ENCODE measurements around the gene PARVA.

The PARVA gene

GRCh38 chr11:12388173-12388572 lies 10.8 kb downstream of the PARVA start:
- Mint-ChIP-seq H3K27ac (no peak overlapping the region), H3K36me3 (ENCODE audit: low read depth) (no peaks in the 10 kb centered on the region), H3K9me3 (peaks cover 3% of the 10 kb centered on the region), H3K4me1 (ENCODE audit: low read depth) (no peaks in the 10 kb centered on the region), H3K27me3 (ENCODE audit: low read depth) (peaks cover 23% of the 10 kb centered on the region), H3K4me3 (no peak overlapping the region)

- Mint-ChIP-seq H3K36me3 (ENCODE audit: low read depth) (no peaks in the 10 kb centered on the region), H3K4me3 (no peak overlapping the region), H3K27ac (no peak overlapping the region), H3K27me3 (ENCODE audit: low read depth) (peaks cover 17% of the 10 kb centered on the region), H3K9me3 (peaks cover 3% of the 10 kb centered on the region), H3K4me1 (ENCODE audit: low read depth) (no peaks in the 10 kb centered on the region)
These were observed 11.7 kb downstream of the PARVA start for GRCh38 chr11:12388939-12389670.

- Mint-ChIP-seq H3K4me1 (ENCODE audit: low read depth) (no peaks in the 10 kb centered on the region), H3K27me3 (ENCODE audit: low read depth) (peaks cover 10% of the 10 kb centered on the region), H3K4me3 (no peak overlapping the region), H3K36me3 (ENCODE audit: low read depth) (no peaks in the 10 kb centered on the region), H3K27ac (no peak overlapping the region), H3K9me3 (no peaks in the 10 kb centered on the region)
These were observed 12.6 kb downstream of the PARVA start for GRCh38 chr11:12389676-12390657.

GRCh38 chr11:12390687-12391110 lies 13.3 kb downstream of the PARVA start:
- Mint-ChIP-seq H3K27ac (no peak overlapping the region), H3K4me1 (ENCODE audit: low read depth) (no peaks in the 10 kb centered on the region), H3K36me3 (ENCODE audit: low read depth) (no peaks in the 10 kb centered on the region), H3K9me3 (no peaks in the 10 kb centered on the region), H3K4me3 (no peak overlapping the region), H3K27me3 (ENCODE audit: low read depth) (peaks cover 10% of the 10 kb centered on the region)

GRCh38 chr11:12392672-12393071 lies 15.3 kb downstream of the PARVA start:
- Mint-ChIP-seq H3K9me3 (no peaks in the 10 kb centered on the region), H3K36me3 (ENCODE audit: low read depth) (no peaks in the 10 kb centered on the region), H3K27ac (no peak overlapping the region), H3K4me1 (ENCODE audit: low read depth) (peaks cover 2% of the 10 kb centered on the region), H3K27me3 (ENCODE audit: low read depth) (no peaks in the 10 kb centered on the region), H3K4me3 (no peak overlapping the region)

- Mint-ChIP-seq H3K27ac (no peak overlapping the region), H3K4me3 (no peak overlapping the region), H3K36me3 (ENCODE audit: low read depth) (no peaks in the 10 kb centered on the region), H3K9me3 (no peaks in the 10 kb centered on the region), H3K4me1 (ENCODE audit: low read depth) (peaks cover 2% of the 10 kb centered on the region), H3K27me3 (ENCODE audit: low read depth) (no peaks in the 10 kb centered on the region)
These were observed 16.3 kb downstream of the PARVA start for GRCh38 chr11:12393691-12394090.

GRCh38 chr11:12394601-12395000 lies 17.2 kb downstream of the PARVA start:
- Mint-ChIP-seq H3K9me3 (no peaks in the 10 kb centered on the region), H3K27ac (no peak overlapping the region), H3K36me3 (ENCODE audit: low read depth) (no peaks in the 10 kb centered on the region), H3K27me3 (ENCODE audit: low read depth) (no peaks in the 10 kb centered on the region), H3K4me1 (ENCODE audit: low read depth) (peaks cover 2% of the 10 kb centered on the region), H3K4me3 (no peak overlapping the region)

- Mint-ChIP-seq H3K27ac (no peak overlapping the region), H3K27me3 (ENCODE audit: low read depth) (no peaks in the 10 kb centered on the region), H3K4me1 (ENCODE audit: low read depth) (peaks cover 2% of the 10 kb centered on the region), H3K9me3 (no peaks in the 10 kb centered on the region), H3K4me3 (no peak overlapping the region), H3K36me3 (ENCODE audit: low read depth) (no peaks in the 10 kb centered on the region)
These were observed 18.0 kb downstream of the PARVA start for GRCh38 chr11:12395333-12395732.

GRCh38 chr11:12397931-12398334 lies 20.6 kb downstream of the PARVA start:
- Mint-ChIP-seq H3K36me3 (ENCODE audit: low read depth) (no peaks in the 10 kb centered on the region), H3K27ac (no peak overlapping the region), H3K4me1 (ENCODE audit: low read depth) (peaks cover 2% of the 10 kb centered on the region), H3K4me3 (no peak overlapping the region), H3K9me3 (no peaks in the 10 kb centered on the region), H3K27me3 (ENCODE audit: low read depth) (peaks cover 1% of the 10 kb centered on the region)

- Mint-ChIP-seq H3K4me3 (no peak overlapping the region), H3K27me3 (ENCODE audit: low read depth) (peaks cover 4% of the 10 kb centered on the region)
These were observed 22.0 kb downstream of the PARVA start for GRCh38 chr11:12399355-12399754.

GRCh38 chr11:12402025-12402424 lies 24.7 kb downstream of the PARVA start:
- H3K27me3 Mint-ChIP-seq (ENCODE audit: low read depth) = peaks cover 4% of the 10 kb centered on the region
- no peaks in the 10 kb centered on the region for H3K36me3 Mint-ChIP-seq (ENCODE audit: low read depth)
- no peaks in the 10 kb centered on the region for H3K4me1 Mint-ChIP-seq (ENCODE audit: low read depth)
- H3K9me3 Mint-ChIP-seq = no peaks in the 10 kb centered on the region
- no peak overlapping the region for H3K27ac Mint-ChIP-seq
- H3K4me3 Mint-ChIP-seq = no peak overlapping the region

More at GRCh38 chr11:12399355-12399754, 22.0 kb downstream of the PARVA start:
- H3K27ac Mint-ChIP-seq = no peak overlapping the region
- H3K36me3 Mint-ChIP-seq (ENCODE audit: low read depth) = no peaks in the 10 kb centered on the region
- H3K4me1 Mint-ChIP-seq (ENCODE audit: low read depth) = peaks cover 2% of the 10 kb centered on the region
- H3K9me3 Mint-ChIP-seq = no peaks in the 10 kb centered on the region

- H3K27me3 Mint-ChIP-seq (ENCODE audit: low read depth) = peaks cover 4% of the 10 kb centered on the region
- H3K27ac Mint-ChIP-seq = no peak overlapping the region
- no peaks in the 10 kb centered on the region for H3K36me3 Mint-ChIP-seq (ENCODE audit: low read depth)
- H3K4me1 Mint-ChIP-seq (ENCODE audit: low read depth) = no peaks in the 10 kb centered on the region
- H3K9me3 Mint-ChIP-seq = no peaks in the 10 kb centered on the region
- H3K4me3 Mint-ChIP-seq = no peak overlapping the region
These were observed 25.3 kb downstream of the PARVA start for GRCh38 chr11:12402691-12403120.

- Mint-ChIP-seq H3K27ac (no peak overlapping the region), H3K36me3 (ENCODE audit: low read depth) (no peaks in the 10 kb centered on the region), H3K4me1 (ENCODE audit: low read depth) (no peaks in the 10 kb centered on the region), H3K4me3 (no peak overlapping the region), H3K27me3 (ENCODE audit: low read depth) (peaks cover 4% of the 10 kb centered on the region), H3K9me3 (no peaks in the 10 kb centered on the region)
These were observed 26.0 kb downstream of the PARVA start for GRCh38 chr11:12403122-12403996.

GRCh38 chr11:12403997-12404350 lies 26.6 kb downstream of the PARVA start:
- Mint-ChIP-seq H3K27ac (no peak overlapping the region), H3K9me3 (no peaks in the 10 kb centered on the region), H3K27me3 (ENCODE audit: low read depth) (peaks cover 4% of the 10 kb centered on the region), H3K4me1 (ENCODE audit: low read depth) (no peaks in the 10 kb centered on the region), H3K36me3 (ENCODE audit: low read depth) (no peaks in the 10 kb centered on the region), H3K4me3 (no peak overlapping the region)

All from T-helper 1 cell treated with Interleukin-12 subunit alpha and Interleukin-12 subunit beta and Interleukin-4 antibody, amounts not matched to agents 30 μg/mL and 1 μg/mL, for 36 hours (primary cell).